ENCODE data around the gene APAF1. TPM values are rescaled to one million over a fixed set of nuclear protein-coding genes. Genes with fewer than 3 reads are reported as not detected.

Gene APAF1
- polyA plus RNA-seq, 1 donor, result 46.2 TPM

GRCh38 chr12:98656289-98657101 lies 11.4 kb downstream of the APAF1 start:
- no peak for DNase-seq

- DNase-seq, result no peak
Measured at GRCh38 chr12:98660521-98660920, 15.4 kb downstream of the APAF1 start.

- DNase-seq, result no peak
Measured at GRCh38 chr12:98669751-98670150, 24.7 kb downstream of the APAF1 start.

GRCh38 chr12:98671459-98671858 lies 26.4 kb downstream of the APAF1 start:
- no peak for DNase-seq

GRCh38 chr12:98674841-98675240 lies 29.8 kb downstream of the APAF1 start:
- DNase-seq, result no peak

GRCh38 chr12:98678236-98678945 lies 33.3 kb downstream of the APAF1 start:
- no peak for DNase-seq

GRCh38 chr12:98678946-98679610 lies 34.0 kb downstream of the APAF1 start:
- no peak for DNase-seq

GRCh38 chr12:98679611-98680005 lies 34.5 kb downstream of the APAF1 start:
- no peak for DNase-seq

GRCh38 chr12:98684199-98684598 lies 39.1 kb downstream of the APAF1 start:
- DNase-seq, result no peak

- DNase-seq, result no peak
Measured at GRCh38 chr12:98686603-98687002, 41.5 kb downstream of the APAF1 start.

- DNase-seq, result no peak
Measured at GRCh38 chr12:98691351-98691750, 46.3 kb downstream of the APAF1 start.

GRCh38 chr12:98696036-98696646 lies 51.1 kb downstream of the APAF1 start:
- DNase-seq, result no peak

GRCh38 chr12:98697209-98697608 lies 52.1 kb downstream of the APAF1 start:
- no peak for DNase-seq

GRCh38 chr12:98698603-98699463 lies 53.7 kb downstream of the APAF1 start:
- peak; percentile 19 for DNase-seq

GRCh38 chr12:98699586-98699985 lies 54.5 kb downstream of the APAF1 start:
- no peak for DNase-seq

- no peak for DNase-seq
Measured at GRCh38 chr12:98701166-98701565, 56.1 kb downstream of the APAF1 start.

- DNase-seq, result no peak
Measured at GRCh38 chr12:98709022-98709421, 63.9 kb downstream of the APAF1 start.

GRCh38 chr12:98714426-98714825 lies 69.3 kb downstream of the APAF1 start:
- DNase-seq, result no peak

- no peak for DNase-seq
Measured at GRCh38 chr12:98719515-98720504, 74.7 kb downstream of the APAF1 start.

- no peak for DNase-seq
Measured at GRCh38 chr12:98721204-98721702, 76.2 kb downstream of the APAF1 start.
